GM12801 (cell line): ENCODE measurements around the gene CCDC186.

ENCODE experiments used
- CTCF ChIP-seq: IDR thresholded peaks from one replicate; pipeline ENCODE4 v1.5.1; 2011; ENCODE audit warnings: control low read depth; ENCODE audit not compliant: insufficient read length; ENCODE audit errors: extremely low read depth

The CCDC186 gene

GRCh38 chr10:114110174-114110972 lies 63.6 kb downstream of the CCDC186 start:
- TF ChIP-seq CTCF = no peak

- no peak for TF ChIP-seq CTCF
These were observed 70.7 kb downstream of the CCDC186 start for GRCh38 chr10:114103284-114103683.

GRCh38 chr10:114102256-114102655 lies 71.7 kb downstream of the CCDC186 start:
- no peak for TF ChIP-seq CTCF

GRCh38 chr10:114100848-114101741 lies 72.9 kb downstream of the CCDC186 start:
- TF ChIP-seq CTCF = no peak

GRCh38 chr10:114096864-114097263 lies 77.1 kb downstream of the CCDC186 start:
- TF ChIP-seq CTCF = no peak

- TF ChIP-seq CTCF = no peak
These were observed 78.3 kb downstream of the CCDC186 start for GRCh38 chr10:114095559-114096337.

- no peak for TF ChIP-seq CTCF
These were observed 79.2 kb downstream of the CCDC186 start for GRCh38 chr10:114094795-114095194.
